ENCODE data around the gene NOS3.

NOS3 gene

DNA sequence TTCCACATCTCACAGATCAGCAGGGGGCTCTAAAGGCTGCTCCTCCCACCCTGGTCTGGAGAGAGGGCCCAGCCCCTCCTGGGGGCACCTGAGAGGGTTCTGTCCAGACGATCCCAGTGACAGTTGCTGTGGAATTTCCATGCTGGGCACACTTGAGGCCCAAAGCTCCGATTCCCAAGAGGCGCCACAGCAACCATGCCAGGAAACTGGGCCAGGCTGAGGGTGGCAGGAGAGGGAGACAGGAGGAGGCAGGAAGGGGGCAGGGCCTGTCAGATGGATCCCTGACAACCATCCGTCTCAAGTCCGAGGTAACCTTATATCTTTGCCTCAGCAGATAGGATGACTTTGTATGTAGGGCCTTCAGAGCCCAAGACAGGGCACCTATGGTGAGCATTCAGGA, 4.3 kb upstream of the NOS3 start:
- TF ChIP-seq, protein P1, sequence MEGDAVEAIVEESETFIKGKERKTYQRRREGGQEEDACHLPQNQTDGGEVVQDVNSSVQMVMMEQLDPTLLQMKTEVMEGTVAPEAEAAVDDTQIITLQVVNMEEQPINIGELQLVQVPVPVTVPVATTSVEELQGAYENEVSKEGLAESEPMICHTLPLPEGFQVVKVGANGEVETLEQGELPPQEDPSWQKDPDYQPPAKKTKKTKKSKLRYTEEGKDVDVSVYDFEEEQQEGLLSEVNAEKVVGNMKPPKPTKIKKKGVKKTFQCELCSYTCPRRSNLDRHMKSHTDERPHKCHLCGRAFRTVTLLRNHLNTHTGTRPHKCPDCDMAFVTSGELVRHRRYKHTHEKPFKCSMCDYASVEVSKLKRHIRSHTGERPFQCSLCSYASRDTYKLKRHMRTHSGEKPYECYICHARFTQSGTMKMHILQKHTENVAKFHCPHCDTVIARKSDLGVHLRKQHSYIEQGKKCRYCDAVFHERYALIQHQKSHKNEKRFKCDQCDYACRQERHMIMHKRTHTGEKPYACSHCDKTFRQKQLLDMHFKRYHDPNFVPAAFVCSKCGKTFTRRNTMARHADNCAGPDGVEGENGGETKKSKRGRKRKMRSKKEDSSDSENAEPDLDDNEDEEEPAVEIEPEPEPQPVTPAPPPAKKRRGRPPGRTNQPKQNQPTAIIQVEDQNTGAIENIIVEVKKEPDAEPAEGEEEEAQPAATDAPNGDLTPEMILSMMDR (IDR thresholded peaks at IDR 0.05; ENCODE audit: low read depth, low read length, missing control alignments), result no peak
- no peak overlapping the region for H3K4me3 ChIP-seq (ENCODE audit: low read depth, low read length)
- in situ Hi-C loops (cut with HindIII; ENCODE audit: low sequenced_read_pairs), result no loop called here
- no peak for DNase-seq (ENCODE audit: low read depth)

DNA sequence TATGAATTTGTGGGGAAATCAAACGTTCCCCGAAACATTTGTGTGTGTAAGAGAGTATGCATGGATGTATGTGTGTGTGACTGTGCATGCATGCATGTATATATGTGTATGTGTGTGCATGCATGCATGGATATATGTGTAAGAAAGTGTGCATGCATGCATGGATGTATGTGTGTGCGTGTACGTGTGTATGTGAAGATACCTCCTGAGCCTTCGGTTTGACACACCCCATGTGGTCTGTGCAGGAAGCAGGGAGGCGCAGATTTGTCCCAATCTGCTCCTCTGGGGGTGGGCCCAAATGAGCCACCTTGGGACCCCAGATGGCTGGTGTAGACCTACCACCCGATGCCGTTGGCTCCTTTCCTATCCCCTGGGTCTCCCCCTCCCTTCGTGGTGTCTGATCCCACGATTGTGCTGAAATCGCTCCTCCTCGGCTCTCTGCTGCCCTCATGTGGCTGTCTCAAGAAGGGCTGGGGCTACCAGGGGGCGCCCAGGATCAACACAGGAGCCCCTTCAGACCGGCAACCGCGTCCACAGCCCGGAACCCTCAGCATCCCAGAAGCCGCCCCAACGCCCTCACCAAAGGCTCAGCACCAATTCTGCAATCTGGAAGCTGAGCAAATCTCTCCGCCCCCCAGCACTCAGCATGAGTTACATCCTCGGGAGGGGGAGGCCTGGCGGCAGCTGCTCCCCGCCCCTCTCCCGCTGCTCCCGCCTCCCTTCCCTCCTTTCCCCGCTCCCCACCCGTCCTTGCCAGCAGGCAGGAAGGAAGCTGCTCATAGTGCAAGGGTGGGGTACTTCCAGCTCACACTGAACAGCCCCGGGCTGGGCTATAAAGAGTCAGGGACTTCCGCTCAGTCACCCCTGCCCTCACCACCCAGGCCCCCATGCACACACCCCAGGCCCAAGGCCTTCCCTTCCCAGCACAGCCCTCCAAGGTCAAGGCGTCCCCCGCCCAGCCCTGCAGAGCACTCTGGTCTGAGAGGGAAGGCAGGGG, 2.3 kb upstream of the NOS3 start:
- in situ Hi-C loops (cut with HindIII; ENCODE audit: low sequenced_read_pairs), result no loop called here
- TF ChIP-seq, protein P1 (IDR thresholded peaks at IDR 0.05; ENCODE audit: low read depth, low read length, missing control alignments), result peak; percentile 87
- H3K4me3 ChIP-seq (ENCODE audit: low read depth, low read length), result no peak overlapping the region
- DNase-seq (ENCODE audit: low read depth), result no peak

DNA sequence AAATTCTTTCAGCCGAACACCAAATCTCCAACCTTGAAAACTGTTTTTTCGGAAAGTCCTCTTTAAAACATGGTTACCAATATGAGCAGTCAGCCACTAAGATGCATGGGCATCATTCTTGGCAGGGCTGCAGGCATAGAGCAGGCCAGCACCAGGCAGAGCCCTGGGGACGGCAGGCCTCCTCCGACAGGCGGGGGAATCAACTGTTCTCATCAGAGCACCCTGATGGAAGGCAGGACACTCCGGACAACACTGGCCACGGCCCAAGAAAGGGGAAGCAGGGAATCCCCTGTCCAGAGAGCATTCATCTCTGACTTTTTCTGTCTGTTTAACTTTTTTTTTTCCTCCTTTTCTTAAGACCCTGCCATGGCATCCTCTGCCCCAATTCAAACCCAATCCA, 1.4 kb upstream of the NOS3 start:
- in situ Hi-C loops (cut with HindIII; ENCODE audit: low sequenced_read_pairs), result no loop called here
- TF ChIP-seq, protein P1 (IDR thresholded peaks at IDR 0.05; ENCODE audit: low read depth, low read length, missing control alignments), result no peak
- DNase-seq (ENCODE audit: low read depth), result no peak
- no peak overlapping the region for H3K4me3 ChIP-seq (ENCODE audit: low read depth, low read length)

DNA sequence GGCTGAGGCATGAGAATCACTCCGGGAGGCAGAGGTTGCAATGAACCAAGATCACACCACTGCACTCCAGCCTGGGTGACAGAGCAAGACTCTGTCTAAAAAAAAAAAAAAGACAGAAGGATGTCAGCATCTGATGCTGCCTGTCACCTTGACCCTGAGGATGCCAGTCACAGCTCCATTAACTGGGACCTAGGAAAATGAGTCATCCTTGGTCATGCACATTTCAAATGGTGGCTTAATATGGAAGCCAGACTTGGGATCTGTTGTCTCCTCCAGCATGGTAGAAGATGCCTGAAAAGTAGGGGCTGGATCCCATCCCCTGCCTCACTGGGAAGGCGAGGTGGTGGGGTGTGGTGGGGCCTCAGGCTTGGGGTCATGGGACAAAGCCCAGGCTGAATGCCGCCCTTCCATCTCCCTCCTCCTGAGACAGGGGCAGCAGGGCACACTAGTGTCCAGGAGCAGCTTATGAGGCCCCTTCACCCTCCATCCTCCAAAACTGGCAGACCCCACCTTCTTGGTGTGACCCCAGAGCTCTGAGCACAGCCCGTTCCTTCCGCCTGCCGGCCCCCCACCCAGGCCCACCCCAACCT, 1.3 kb downstream of the NOS3 start:
- no peak overlapping the region for H3K4me3 ChIP-seq (ENCODE audit: low read depth, low read length)
- TF ChIP-seq, protein P1 (IDR thresholded peaks at IDR 0.05; ENCODE audit: low read depth, low read length, missing control alignments), result no peak
- in situ Hi-C loops (cut with HindIII; ENCODE audit: low sequenced_read_pairs), result no loop called here
- no peak for DNase-seq (ENCODE audit: low read depth)

DNA sequence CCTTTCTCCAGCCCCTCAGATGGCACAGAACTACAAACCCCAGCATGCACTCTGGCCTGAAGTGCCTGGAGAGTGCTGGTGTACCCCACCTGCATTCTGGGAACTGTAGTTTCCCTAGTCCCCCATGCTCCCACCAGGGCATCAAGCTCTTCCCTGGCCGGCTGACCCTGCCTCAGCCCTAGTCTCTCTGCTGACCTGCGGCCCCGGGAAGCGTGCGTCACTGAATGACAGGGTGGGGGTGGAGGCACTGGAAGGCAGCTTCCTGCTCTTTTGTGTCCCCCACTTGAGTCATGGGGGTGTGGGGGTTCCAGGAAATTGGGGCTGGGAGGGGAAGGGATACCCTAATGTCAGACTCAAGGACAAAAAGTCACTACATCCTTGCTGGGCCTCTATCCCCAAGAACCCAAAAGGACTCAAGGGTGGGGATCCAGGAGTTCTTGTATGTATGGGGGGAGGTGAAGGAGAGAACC, 2.1 kb downstream of the NOS3 start:
- TF ChIP-seq, protein P1 (IDR thresholded peaks at IDR 0.05; ENCODE audit: low read depth, low read length, missing control alignments), result no peak
- H3K4me3 ChIP-seq (ENCODE audit: low read depth, low read length), result no peak overlapping the region
- no peak for DNase-seq (ENCODE audit: low read depth)
- in situ Hi-C loops (cut with HindIII; ENCODE audit: low sequenced_read_pairs), result no loop called here

DNA sequence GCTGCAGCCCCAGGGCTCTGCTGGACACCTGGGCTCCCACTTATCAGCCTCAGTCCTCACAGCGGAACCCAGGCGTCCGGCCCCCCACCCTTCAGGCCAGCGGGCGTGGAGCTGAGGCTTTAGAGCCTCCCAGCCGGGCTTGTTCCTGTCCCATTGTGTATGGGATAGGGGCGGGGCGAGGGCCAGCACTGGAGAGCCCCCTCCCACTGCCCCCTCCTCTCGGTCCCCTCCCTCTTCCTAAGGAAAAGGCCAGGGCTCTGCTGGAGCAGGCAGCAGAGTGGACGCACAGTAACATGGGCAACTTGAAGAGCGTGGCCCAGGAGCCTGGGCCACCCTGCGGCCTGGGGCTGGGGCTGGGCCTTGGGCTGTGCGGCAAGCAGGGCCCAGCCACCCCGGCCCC, 2.7 kb downstream of the NOS3 start:
- in situ Hi-C loops (cut with HindIII; ENCODE audit: low sequenced_read_pairs), result no loop called here
- no peak for DNase-seq (ENCODE audit: low read depth)
- TF ChIP-seq, protein P1 (IDR thresholded peaks at IDR 0.05; ENCODE audit: low read depth, low read length, missing control alignments), result no peak
- H3K4me3 ChIP-seq (ENCODE audit: low read depth, low read length), result no peak overlapping the region
